Endothelial cell of umbilical vein (primary cell): Measurements from ENCODE around the gene RBMS1.

Experiments
- EZH2 ChIP-seq: IDR thresholded peaks from 2 replicates; pipeline ENCODE4 v1.6.1; 2012; ENCODE audit warnings: borderline replicate concordance, low read depth, mild to moderate bottlenecking, moderate library complexity, low read length, inconsistent platforms; ENCODE audit not compliant: severe bottlenecking
- MAX ChIP-seq: IDR thresholded peaks from 2 replicates; pipeline ENCODE4 v1.6.1; 2011; ENCODE audit not compliant: insufficient read depth, insufficient read length
- MYC ChIP-seq: IDR thresholded peaks from one replicate; pipeline ENCODE4 v1.6.1; 2011; ENCODE audit warnings: mild to moderate bottlenecking, low read depth, low read length
- POLR2A ChIP-seq: IDR thresholded peaks from 2 replicates; pipeline ENCODE4 v1.6.1; 2012; ENCODE audit warnings: low read depth, mild to moderate bottlenecking, control low read depth, low read length
- POLR2AphosphoS5 ChIP-seq: IDR thresholded peaks from 2 replicates; pipeline ENCODE4 v1.6.1; 2012; ENCODE audit warnings: low read depth, mild to moderate bottlenecking, control low read depth, low read length, moderate library complexity; ENCODE audit not compliant: insufficient read depth
- TF ChIP-seq, protein P1 (sequence below), 2 donors: IDR thresholded peaks; 1 replicate in 1 of 2; 2 replicates in 1 of 2; pipeline ENCODE4 v1.5.1; 2011; ENCODE audit warnings: low read length in 2 of 2, mild to moderate bottlenecking in 2 of 2, moderate library complexity in 2 of 2, control low read depth in 1 of 2, inconsistent platforms in 1 of 2, low read depth in 1 of 2; ENCODE audit not compliant: insufficient read depth in 1 of 2; ENCODE audit errors: extremely low read depth in 1 of 2

DNA sequence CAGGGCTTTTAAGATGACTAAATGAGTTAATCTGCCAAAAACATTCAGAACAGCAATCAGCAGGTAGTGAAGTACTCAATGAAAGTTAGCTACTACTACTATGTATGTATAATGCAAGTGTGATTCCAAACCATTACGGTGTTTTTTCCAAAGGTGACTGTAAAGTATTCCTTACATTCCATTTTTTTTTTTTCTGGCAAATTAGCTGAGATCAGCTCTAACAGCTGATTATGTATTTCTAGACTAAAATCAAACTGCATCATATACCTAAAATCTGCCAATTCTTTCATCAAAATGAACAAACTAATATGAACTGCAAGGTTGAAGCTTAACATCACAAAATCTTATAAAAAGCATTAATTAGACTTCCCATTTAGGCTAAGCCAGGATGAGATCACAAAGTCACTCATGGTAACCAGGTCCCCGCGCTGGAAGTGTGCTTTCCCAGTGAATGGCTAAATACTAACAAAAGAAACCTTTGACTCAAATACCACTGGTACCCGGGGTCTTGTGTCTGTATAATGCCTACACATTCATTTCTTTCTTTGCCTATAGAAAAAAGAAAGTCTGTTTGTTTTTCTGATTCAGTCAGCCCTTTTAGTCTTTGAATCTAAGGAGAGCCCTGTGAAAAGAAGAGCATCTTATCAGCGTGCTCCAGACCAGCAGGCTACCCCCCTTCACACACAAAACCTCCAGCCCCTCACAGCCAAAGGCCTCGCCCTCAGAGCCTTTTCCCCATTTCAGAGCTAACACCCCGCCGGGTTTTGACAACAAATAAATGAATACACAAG is 88.3 kb downstream of the RBMS1 start:
- TF ChIP-seq, protein P1, sequence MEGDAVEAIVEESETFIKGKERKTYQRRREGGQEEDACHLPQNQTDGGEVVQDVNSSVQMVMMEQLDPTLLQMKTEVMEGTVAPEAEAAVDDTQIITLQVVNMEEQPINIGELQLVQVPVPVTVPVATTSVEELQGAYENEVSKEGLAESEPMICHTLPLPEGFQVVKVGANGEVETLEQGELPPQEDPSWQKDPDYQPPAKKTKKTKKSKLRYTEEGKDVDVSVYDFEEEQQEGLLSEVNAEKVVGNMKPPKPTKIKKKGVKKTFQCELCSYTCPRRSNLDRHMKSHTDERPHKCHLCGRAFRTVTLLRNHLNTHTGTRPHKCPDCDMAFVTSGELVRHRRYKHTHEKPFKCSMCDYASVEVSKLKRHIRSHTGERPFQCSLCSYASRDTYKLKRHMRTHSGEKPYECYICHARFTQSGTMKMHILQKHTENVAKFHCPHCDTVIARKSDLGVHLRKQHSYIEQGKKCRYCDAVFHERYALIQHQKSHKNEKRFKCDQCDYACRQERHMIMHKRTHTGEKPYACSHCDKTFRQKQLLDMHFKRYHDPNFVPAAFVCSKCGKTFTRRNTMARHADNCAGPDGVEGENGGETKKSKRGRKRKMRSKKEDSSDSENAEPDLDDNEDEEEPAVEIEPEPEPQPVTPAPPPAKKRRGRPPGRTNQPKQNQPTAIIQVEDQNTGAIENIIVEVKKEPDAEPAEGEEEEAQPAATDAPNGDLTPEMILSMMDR (IDR thresholded peaks at IDR 0.05; ENCODE audit: extremely low read depth in 1 of 2, insufficient read depth in 1 of 2, low read depth in 1 of 2, low read length in 2 of 2), result no peak
- TF ChIP-seq POLR2AphosphoS5, result no peak
- TF ChIP-seq MAX, result no peak
- TF ChIP-seq POLR2A, result no peak
- TF ChIP-seq EZH2, result no peak
- TF ChIP-seq MYC, result no peak
